Mucosa of stomach (tissue), 1 donor: Measurements from ENCODE around the gene IL32.
A peak's percentile ranks its signal among the peaks of the same experiment; 100 is the strongest.

Experiments used
- H3K27me3 ChIP-seq: one replicate; pipeline ENCODE4 v1.7.0; 2013; ENCODE audit warnings: mild to moderate bottlenecking, low read length; ENCODE audit not compliant: control insufficient read depth, insufficient read depth
- H3K36me3 ChIP-seq: one replicate; pipeline ENCODE4 v1.7.0; 2013; ENCODE audit warnings: low read length; ENCODE audit not compliant: control insufficient read depth, insufficient read depth
- H3K4me1 ChIP-seq: one replicate; pipeline ENCODE4 v1.7.0; 2013; ENCODE audit warnings: mild to moderate bottlenecking, low read length; ENCODE audit not compliant: control insufficient read depth, insufficient read depth
- H3K4me3 ChIP-seq: one replicate; pipeline ENCODE4 v1.7.0; 2013; ENCODE audit warnings: low read length
- H3K9ac ChIP-seq: one replicate; pipeline ENCODE4 v1.7.0; 2013; ENCODE audit warnings: mild to moderate bottlenecking, low read length, moderate library complexity
- H3K9me3 ChIP-seq: one replicate; pipeline ENCODE4 v1.7.0; 2013; ENCODE audit warnings: mild to moderate bottlenecking, low read length, moderate library complexity; ENCODE audit not compliant: control insufficient read depth
- donor health status: Pancreatic carcinoma.

Gene IL32

GRCh38 chr16:3032624-3033023 is 32.8 kb upstream of the IL32 start:
- H3K4me3 ChIP-seq = no peak overlapping the region
- peaks cover 38% of the 10 kb centered on the region for H3K27me3 ChIP-seq
- H3K36me3 ChIP-seq = no peaks in the 10 kb centered on the region
- H3K4me1 ChIP-seq = peaks cover 29% of the 10 kb centered on the region
- H3K9me3 ChIP-seq = no peaks in the 10 kb centered on the region
- no peak overlapping the region for H3K9ac ChIP-seq

- Histone ChIP-seq H3K27me3 (peaks cover 51% of the 10 kb centered on the region), H3K4me1 (peaks cover 29% of the 10 kb centered on the region), H3K9ac (peak overlapping the region; percentile 91), H3K9me3 (no peaks in the 10 kb centered on the region), H3K36me3 (no peaks in the 10 kb centered on the region), H3K4me3 (peak overlapping the region; percentile 46)
Observed at GRCh38 chr16:3035289-3035971, 30.0 kb upstream of the IL32 start.

- H3K4me1 ChIP-seq = peaks cover 26% of the 10 kb centered on the region
- H3K36me3 ChIP-seq = no peaks in the 10 kb centered on the region
- peaks cover 47% of the 10 kb centered on the region for H3K27me3 ChIP-seq
- no peaks in the 10 kb centered on the region for H3K9me3 ChIP-seq
- H3K9ac ChIP-seq = peak overlapping the region; percentile 91
- peak overlapping the region; percentile 46 for H3K4me3 ChIP-seq
Observed at GRCh38 chr16:3035972-3036725, 29.3 kb upstream of the IL32 start.

- H3K4me1 ChIP-seq = peaks cover 20% of the 10 kb centered on the region
- peak within 1 kb of the TSS; percentile 46 for H3K4me3 ChIP-seq
- no peaks in the 10 kb centered on the region for H3K9me3 ChIP-seq
- H3K27me3 ChIP-seq = peaks cover 47% of the 10 kb centered on the region
- no peaks in the 10 kb centered on the region for H3K36me3 ChIP-seq
- peak within 1 kb of the TSS; percentile 91 for H3K9ac ChIP-seq
Observed at GRCh38 chr16:3036726-3037315, 28.6 kb upstream of the IL32 start, which contains the start of gene BICDL2. Gene BICDL2, minus strand, starts transcription at chr16:3036944. Its CDS starts 1,448 bp downstream, at chr16:3035496.

- peaks cover 50% of the 10 kb centered on the region for H3K27me3 ChIP-seq
- H3K9ac ChIP-seq = no peak overlapping the region
- no peak overlapping the region for H3K4me3 ChIP-seq
- H3K36me3 ChIP-seq = no peaks in the 10 kb centered on the region
- H3K4me1 ChIP-seq = peaks cover 20% of the 10 kb centered on the region
- no peaks in the 10 kb centered on the region for H3K9me3 ChIP-seq
Observed at GRCh38 chr16:3038256-3038655, 27.2 kb upstream of the IL32 start.

GRCh38 chr16:3038896-3039295 is 26.5 kb upstream of the IL32 start:
- H3K27me3 ChIP-seq = peaks cover 56% of the 10 kb centered on the region
- H3K9ac ChIP-seq = no peak overlapping the region
- no peaks in the 10 kb centered on the region for H3K9me3 ChIP-seq
- H3K4me1 ChIP-seq = peaks cover 20% of the 10 kb centered on the region
- no peak overlapping the region for H3K4me3 ChIP-seq
- no peaks in the 10 kb centered on the region for H3K36me3 ChIP-seq

GRCh38 chr16:3042376-3042775 is 23.1 kb upstream of the IL32 start:
- Histone ChIP-seq H3K9ac (no peak overlapping the region), H3K4me1 (peaks cover 19% of the 10 kb centered on the region), H3K4me3 (no peak overlapping the region), H3K27me3 (peaks cover 70% of the 10 kb centered on the region), H3K36me3 (no peaks in the 10 kb centered on the region), H3K9me3 (no peaks in the 10 kb centered on the region)

- Histone ChIP-seq H3K9me3 (no peaks in the 10 kb centered on the region), H3K4me3 (no peak overlapping the region), H3K9ac (no peak overlapping the region), H3K4me1 (peaks cover 13% of the 10 kb centered on the region), H3K36me3 (no peaks in the 10 kb centered on the region), H3K27me3 (peaks cover 71% of the 10 kb centered on the region)
Observed at GRCh38 chr16:3044708-3045107, 20.7 kb upstream of the IL32 start.

- Histone ChIP-seq H3K4me3 (no peak within 1 kb of the TSS), H3K9me3 (no peaks in the 10 kb centered on the region), H3K4me1 (peaks cover 13% of the 10 kb centered on the region), H3K36me3 (no peaks in the 10 kb centered on the region), H3K9ac (no peak within 1 kb of the TSS), H3K27me3 (peaks cover 76% of the 10 kb centered on the region)
Observed at GRCh38 chr16:3045758-3046640, 19.4 kb upstream of the IL32 start, which contains the start of gene MMP25. Gene MMP25, plus strand, starts transcription at chr16:3046561. Its CDS starts 357 bp downstream, at chr16:3046918.

GRCh38 chr16:3046641-3047386 is 18.6 kb upstream of the IL32 start:
- Histone ChIP-seq H3K9ac (no peak overlapping the region), H3K4me3 (no peak overlapping the region), H3K9me3 (no peaks in the 10 kb centered on the region), H3K4me1 (peaks cover 13% of the 10 kb centered on the region), H3K27me3 (peaks cover 76% of the 10 kb centered on the region), H3K36me3 (no peaks in the 10 kb centered on the region)

GRCh38 chr16:3047387-3047720 is 18.1 kb upstream of the IL32 start:
- Histone ChIP-seq H3K27me3 (peaks cover 76% of the 10 kb centered on the region), H3K9ac (no peak overlapping the region), H3K36me3 (no peaks in the 10 kb centered on the region), H3K4me1 (peaks cover 13% of the 10 kb centered on the region), H3K4me3 (no peak overlapping the region), H3K9me3 (no peaks in the 10 kb centered on the region)
